IMR-90 (cell line): Measurements from ENCODE around the gene CCDC138. TPM values are rescaled to one million over a fixed set of nuclear protein-coding genes. Genes with fewer than 3 reads are reported as not detected.

Source experiments
- ATAC-seq: fragments of 200-7000 bp; cut with Tn5 transposase; 2 replicates; pipeline ENCODE4 v1.9.1; 2020; ENCODE audit warnings: low read depth, mild to moderate bottlenecking, moderate library complexity
- BruUV-seq: library from RNA; stranded (reverse); fragments of 400-500 nt; replicated peaks from 2 replicates; lab custom pipeline; 2021; lab: Mats Ljungman, UMichigan
- CTCF ChIA-PET: fragments of 300-600 bp; formaldehyde crosslinking; extraction: SDS; loops from one replicate; lab custom pipeline; 2021; ENCODE audit warnings: antibody characterized with exemption; lab: Yijun Ruan, JAX
- POLR2A ChIA-PET: fragments of 300-600 bp; sonication (Branson Sonifier 250); formaldehyde crosslinking; loops from one replicate; lab custom pipeline; 2022; ENCODE audit warnings: antibody characterized with exemption; ENCODE audit not compliant: unreplicated experiment; lab: Charles Lee
- DNase-seq: peaks from one replicate; pipeline ENCODE4 v3.0.0; 2013
- H2AFZ ChIP-seq: replicated peaks from 2 replicates; pipeline ENCODE3; 2013; ENCODE audit warnings: low read length, mild to moderate bottlenecking; ENCODE audit not compliant: poor library complexity
- H2AK5ac ChIP-seq: 2 replicates; pipeline ENCODE4 v1.6.1; 2013; ENCODE audit warnings: low read depth, low read length, inconsistent platforms
- H2AK9ac ChIP-seq: replicated peaks from 2 replicates; pipeline ENCODE3; 2013; ENCODE audit warnings: mild to moderate bottlenecking, low read depth, low read length, moderate library complexity; ENCODE audit not compliant: poor library complexity
- H2BK120ac ChIP-seq: 2 replicates; pipeline ENCODE4 v1.6.1; 2013; ENCODE audit warnings: low read depth, low read length, inconsistent platforms
- H2BK15ac ChIP-seq: 3 replicates; pipeline ENCODE4 v1.6.1; 2013; ENCODE audit warnings: low read depth, low read length, inconsistent platforms
- H2BK20ac ChIP-seq: 2 replicates; pipeline ENCODE4 v1.6.1; 2013; ENCODE audit warnings: low read depth, mild to moderate bottlenecking, inconsistent platforms, low read length, moderate library complexity
- H2BK5ac ChIP-seq: 2 replicates; pipeline ENCODE4 v1.6.1; 2013; ENCODE audit warnings: mild to moderate bottlenecking, low read depth, low read length, inconsistent platforms; ENCODE audit not compliant: poor library complexity, severe bottlenecking
- H3K14ac ChIP-seq: replicated peaks from 2 replicates; pipeline ENCODE4 v1.6.1; 2013; ENCODE audit warnings: low read depth, low read length, inconsistent platforms
- H3K18ac ChIP-seq: 2 replicates; pipeline ENCODE4 v1.6.1; 2013; ENCODE audit warnings: low read depth, low read length, control low read depth
- H3K23ac ChIP-seq: 2 replicates; pipeline ENCODE4 v1.6.1; 2013; ENCODE audit warnings: low read depth, low read length, inconsistent platforms
- H3K27ac ChIP-seq: 2 replicates; pipeline ENCODE4 v1.5.1; 2013; ENCODE audit warnings: mild to moderate bottlenecking, control low read depth, low read length; ENCODE audit not compliant: insufficient read depth
- H3K27me3 ChIP-seq: 2 replicates; pipeline ENCODE4 v1.6.1; 2013; ENCODE audit warnings: low read length; ENCODE audit not compliant: control insufficient read depth, insufficient read depth
- H3K36me3 ChIP-seq: 2 replicates; pipeline ENCODE4 v1.6.1; 2013; ENCODE audit warnings: low read length, mixed read lengths; ENCODE audit not compliant: control insufficient read depth, insufficient read depth
- H3K4ac ChIP-seq: 2 replicates; pipeline ENCODE4 v1.6.1; 2013; ENCODE audit warnings: low read depth, low read length, inconsistent platforms
- H3K4me1 ChIP-seq: 2 replicates; pipeline ENCODE4 v1.6.1; 2013; ENCODE audit warnings: low read length, mixed read lengths; ENCODE audit not compliant: control insufficient read depth, insufficient read depth
- H3K4me2 ChIP-seq: 2 replicates; pipeline ENCODE4 v1.6.1; 2013; ENCODE audit warnings: low read depth, mild to moderate bottlenecking, control low read depth, low read length, moderate library complexity
- H3K4me3 ChIP-seq: 2 replicates; pipeline ENCODE4 v1.5.1; 2013; ENCODE audit warnings: low read depth, mild to moderate bottlenecking, control low read depth, low read length, moderate library complexity; ENCODE audit not compliant: insufficient read depth
- H3K56ac ChIP-seq: 2 replicates; pipeline ENCODE4 v1.6.1; 2013; ENCODE audit warnings: low read length, inconsistent platforms; ENCODE audit not compliant: insufficient read depth; ENCODE audit errors: extremely low read depth
- H3K79me1 ChIP-seq, 2 experiments: 2 replicates each; pipeline ENCODE4 v1.6.1; 2013; ENCODE audit warnings: low read length in 2 of 2, inconsistent platforms in 1 of 2, low read depth in 1 of 2
- H3K9ac ChIP-seq: 2 replicates; pipeline ENCODE4 v1.6.1; 2013; ENCODE audit warnings: low read depth, low read length, control low read depth
- H3K9me1 ChIP-seq: 2 replicates; pipeline ENCODE4 v1.6.1; 2013; ENCODE audit warnings: low read length, inconsistent platforms; ENCODE audit not compliant: insufficient read depth
- H3K9me3 ChIP-seq: 2 replicates; pipeline ENCODE4 v1.6.1; 2013; ENCODE audit warnings: low read length; ENCODE audit not compliant: control insufficient read depth, insufficient read depth
- H4K20me1 ChIP-seq: 2 replicates; pipeline ENCODE4 v1.6.1; 2013; ENCODE audit warnings: low read length, inconsistent platforms; ENCODE audit not compliant: insufficient read depth
- H4K5ac ChIP-seq: 2 replicates; pipeline ENCODE4 v1.6.1; 2013; ENCODE audit warnings: mild to moderate bottlenecking, low read depth, low read length, control low read depth
- H4K8ac ChIP-seq, 2 experiments: 2 replicates each; pipeline ENCODE4 v1.6.1; 2013; ENCODE audit warnings: low read depth in 2 of 2, low read length in 2 of 2, control low read depth in 1 of 2, inconsistent platforms in 1 of 2
- H4K91ac ChIP-seq: 2 replicates; pipeline ENCODE4 v1.6.1; 2013; ENCODE audit warnings: low read depth, low read length, inconsistent platforms; ENCODE audit not compliant: insufficient read depth
- BHLHE40 ChIP-seq: fragments of 150-350 bp; IDR thresholded peaks from 2 replicates; pipeline ENCODE4 v1.6.1; 2016; ENCODE audit warnings: mild to moderate bottlenecking, low read depth, low read length
- CEBPB ChIP-seq: IDR thresholded peaks from 2 replicates; pipeline ENCODE4 v1.6.1; 2012; ENCODE audit warnings: low read depth, low read length, improper control_type of control experiment
- FOS ChIP-seq: fragments of 150-350 bp; IDR thresholded peaks from 2 replicates; pipeline ENCODE4 v1.6.1; 2016; ENCODE audit warnings: low read depth, low read length
- MAFK ChIP-seq: IDR thresholded peaks from 2 replicates; pipeline ENCODE4 v1.6.1; 2012; ENCODE audit warnings: low read depth, low read length, improper control_type of control experiment
- MAZ ChIP-seq: IDR thresholded peaks from 2 replicates; pipeline ENCODE4 v1.6.1; 2012; ENCODE audit warnings: low read depth, mild to moderate bottlenecking, low read length, improper control_type of control experiment, moderate library complexity, borderline replicate concordance
- MXI1 ChIP-seq: IDR thresholded peaks from 2 replicates; pipeline ENCODE4 v1.6.1; 2012; ENCODE audit warnings: low read depth, mild to moderate bottlenecking, low read length, moderate library complexity, borderline replicate concordance
- RAD21 ChIP-seq: IDR thresholded peaks from 2 replicates; pipeline ENCODE4 v1.6.1; 2012; ENCODE audit warnings: low read length, improper control_type of control experiment
- RCOR1 ChIP-seq: IDR thresholded peaks from 2 replicates; pipeline ENCODE4 v1.6.1; 2012; ENCODE audit warnings: mild to moderate bottlenecking, low read length, improper control_type of control experiment; ENCODE audit not compliant: insufficient replicate concordance
- RFX5 ChIP-seq: IDR thresholded peaks from 2 replicates; pipeline ENCODE4 v1.8.0; 2012; ENCODE audit warnings: low read depth, mild to moderate bottlenecking, low read length, moderate library complexity
- SMC3 ChIP-seq: fragments of 150-350 bp; IDR thresholded peaks from 2 replicates; pipeline ENCODE4 v1.6.1; 2016; ENCODE audit warnings: low read depth, mild to moderate bottlenecking, antibody characterized with exemption, low read length, moderate library complexity
- WGBS, 2 experiments: methylation state at CpG; one replicate each; pipeline versions ENCODE4 v1.1.5 to v1.1.7; 2013; ENCODE audit warnings: missing lambda C conversion rate in 2 of 2; ENCODE audit not compliant: insufficient read length in 1 of 2; ENCODE audit errors: extremely low coverage in 2 of 2; 5-methylcytosine and 5-hydroxymethylcytosine counted together
- dilution Hi-C: fragments of 300-500 bp; cut with HindIII; formaldehyde crosslinking; loops from one replicate; pipeline ENCODE4 v1.14.3; 2018; ENCODE audit warnings: low sequenced_read_pairs; ENCODE audit not compliant: unreplicated experiment
- in situ Hi-C: fragments of 300-500 bp; cut with MboI; formaldehyde crosslinking; loops from 3 replicates; pipeline ENCODE4 v1.14.3; 2019; ENCODE audit warnings: low sequenced_read_pairs, inconsistent platforms, mixed read lengths
- intact Hi-C: fragments of 100-400 bp; cut with micrococcal nuclease; formaldehyde crosslinking; loops from 2 replicates; pipeline ENCODE4 v1.10.0; 2022
- polyA plus RNA-seq, 3 experiments: library from polyadenylated mRNA; depleted of rRNA; stranded (reverse); fragments of >200 nt; gene quantifications; 2 replicates each; pipeline ENCODE4 v1.2.3, GENCODE V29; 2012; ENCODE audit warnings: low replicate concordance in 1 of 3
- total RNA-seq: library from RNA; depleted of rRNA; stranded (reverse); fragments of >200 nt; gene quantifications from 2 replicates; pipeline ENCODE4 v1.2.3, GENCODE V29; 2012
- TF ChIP-seq, protein P1 (sequence below): conservative IDR thresholded peaks from 2 replicates; pipeline ENCODE4 v1.5.1; 2012; ENCODE audit warnings: mild to moderate bottlenecking, low read depth, low read length, improper control_type of control experiment

CCDC138 gene
- total and polyA plus RNA-seq, 2 of the 4 experiments (the other 2 are of a cell fraction) = 1.5 to 2.9 TPM

DNA sequence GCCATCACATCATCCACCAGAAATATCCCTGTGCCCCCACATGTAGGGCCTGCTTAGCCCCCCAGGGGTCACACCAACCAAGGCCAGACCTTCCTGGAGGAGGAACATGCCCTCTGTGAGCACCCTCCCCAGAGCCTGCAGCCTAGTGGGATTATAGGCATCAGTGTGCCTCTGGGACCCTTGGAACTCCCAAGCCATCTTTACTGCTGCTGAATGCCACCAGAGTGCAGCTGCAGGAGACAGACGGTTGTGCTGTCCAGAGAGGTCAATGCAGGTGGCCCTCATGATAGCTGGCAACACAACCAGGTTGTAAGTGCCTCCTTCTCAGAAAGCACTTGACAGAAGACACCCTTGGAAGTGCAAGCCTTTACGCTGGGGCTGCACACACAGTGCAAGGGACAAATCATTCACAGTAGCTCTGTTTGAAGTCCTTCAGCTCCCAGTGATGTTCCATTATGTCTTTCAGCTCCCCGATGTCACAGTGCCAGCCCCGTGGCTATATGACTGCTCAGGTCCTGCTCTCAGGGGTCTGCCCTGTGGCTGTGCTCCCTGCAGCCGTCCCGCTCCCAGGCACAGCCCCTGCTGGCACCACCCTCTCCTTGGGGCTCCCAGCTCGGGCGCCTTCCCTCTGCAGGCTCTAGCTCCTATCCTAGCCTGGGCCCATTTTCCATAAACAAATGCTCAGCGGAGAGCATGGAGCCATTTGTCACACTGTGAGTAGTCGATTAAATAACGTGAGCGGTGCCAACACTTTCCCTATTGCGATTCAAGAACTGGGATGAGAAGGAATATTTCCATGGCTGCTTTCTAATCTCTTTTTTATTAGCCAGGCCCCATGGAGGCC is 137.4 kb downstream of the CCDC138 start (continued):
- TF ChIP-seq, protein P1, sequence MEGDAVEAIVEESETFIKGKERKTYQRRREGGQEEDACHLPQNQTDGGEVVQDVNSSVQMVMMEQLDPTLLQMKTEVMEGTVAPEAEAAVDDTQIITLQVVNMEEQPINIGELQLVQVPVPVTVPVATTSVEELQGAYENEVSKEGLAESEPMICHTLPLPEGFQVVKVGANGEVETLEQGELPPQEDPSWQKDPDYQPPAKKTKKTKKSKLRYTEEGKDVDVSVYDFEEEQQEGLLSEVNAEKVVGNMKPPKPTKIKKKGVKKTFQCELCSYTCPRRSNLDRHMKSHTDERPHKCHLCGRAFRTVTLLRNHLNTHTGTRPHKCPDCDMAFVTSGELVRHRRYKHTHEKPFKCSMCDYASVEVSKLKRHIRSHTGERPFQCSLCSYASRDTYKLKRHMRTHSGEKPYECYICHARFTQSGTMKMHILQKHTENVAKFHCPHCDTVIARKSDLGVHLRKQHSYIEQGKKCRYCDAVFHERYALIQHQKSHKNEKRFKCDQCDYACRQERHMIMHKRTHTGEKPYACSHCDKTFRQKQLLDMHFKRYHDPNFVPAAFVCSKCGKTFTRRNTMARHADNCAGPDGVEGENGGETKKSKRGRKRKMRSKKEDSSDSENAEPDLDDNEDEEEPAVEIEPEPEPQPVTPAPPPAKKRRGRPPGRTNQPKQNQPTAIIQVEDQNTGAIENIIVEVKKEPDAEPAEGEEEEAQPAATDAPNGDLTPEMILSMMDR = no peak

DNA sequence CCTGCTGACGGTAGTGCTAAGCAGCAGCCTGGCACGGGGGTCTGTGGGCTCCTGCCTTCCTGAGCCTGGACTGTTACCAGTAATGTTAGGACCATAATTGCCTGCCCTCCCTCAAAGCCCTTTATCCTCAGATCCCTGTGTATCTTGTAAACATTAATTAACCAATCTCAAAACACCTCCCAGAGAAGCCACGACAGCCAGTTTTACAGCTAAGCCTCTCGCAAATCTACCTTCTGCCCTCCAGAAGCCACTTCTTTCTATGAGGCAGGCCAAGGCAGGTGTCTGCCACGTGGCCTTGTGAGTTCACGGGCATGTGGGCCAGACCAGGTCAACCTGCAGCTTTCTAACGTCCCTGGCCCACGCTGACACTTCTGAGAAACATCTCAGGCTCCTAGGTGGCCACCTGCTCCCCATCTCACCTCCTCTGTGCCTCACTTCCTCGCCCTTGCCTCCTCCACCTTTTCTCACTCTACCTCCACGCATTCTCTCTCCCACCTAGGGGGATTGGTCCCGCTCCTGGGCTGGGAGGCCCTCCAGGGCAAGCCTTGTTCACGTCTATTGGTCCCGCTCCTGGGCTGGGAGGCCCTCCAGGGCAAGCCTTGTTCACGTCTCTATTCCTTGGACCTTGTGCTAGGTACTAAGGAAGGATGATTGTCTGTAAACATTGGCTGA is 138.1 kb downstream of the CCDC138 start:
- BruUV-seq = no TSS peak
- no peak overlapping the region for H2AK9ac ChIP-seq
- dilution Hi-C loops = no loop called here
- no peak overlapping the region for H4K8ac ChIP-seq
- no peaks in the 10 kb centered on the region for H3K36me3 ChIP-seq
- no peak overlapping the region for H2BK20ac ChIP-seq
- no peak overlapping the region for H3K56ac ChIP-seq
- no peak overlapping the region for H3K18ac ChIP-seq
- no peak overlapping the region for H4K91ac ChIP-seq
- H3K79me1 ChIP-seq = no peaks in the 10 kb centered on the region
- H2BK15ac ChIP-seq = no peak overlapping the region
- no peak overlapping the region for H2AFZ ChIP-seq
- no peak overlapping the region for H3K4me2 ChIP-seq
- intact Hi-C loops = loop anchor here (5.0 to 10.0 kb wide), 2 partner anchors 52 to 60 kb away; partner anchors contain the start of gene EDAR
- no CpG with 5 or more reads among the region's 14 CpGs for WGBS, 2 experiments
- H3K27me3 ChIP-seq = peaks cover 83% of the 10 kb centered on the region
- no peak overlapping the region for H3K9ac ChIP-seq
- H3K9me1 ChIP-seq = 0 out of 2 replicates have a peak, but pooled peaks cover 3% of the 10 kb centered on the region
- CTCF ChIA-PET = no interaction called here
- no peak overlapping the region for H2AK5ac ChIP-seq
- no peak overlapping the region for H2BK120ac ChIP-seq
- no peak overlapping the region for H3K27ac ChIP-seq
- no peaks in the 10 kb centered on the region for H3K9me3 ChIP-seq
- H3K14ac ChIP-seq = no peak overlapping the region
- no peak overlapping the region for H3K23ac ChIP-seq
- POLR2A ChIA-PET = no interaction called here
- no peak overlapping the region for H2BK5ac ChIP-seq
- no peak overlapping the region for H3K4ac ChIP-seq
- H3K4me1 ChIP-seq = no peaks in the 10 kb centered on the region
- ATAC-seq = no peak
- H4K20me1 ChIP-seq = peaks cover 6% of the 10 kb centered on the region; the same call in 1 of the 2 replicates
- H3K4me3 ChIP-seq = no peak overlapping the region
- in situ Hi-C loops = no loop called here
- H4K5ac ChIP-seq = no peak overlapping the region
- DNase-seq = no peak
- TF ChIP-seq RFX5 (no peak), RCOR1 (no peak), MAFK (no peak), RAD21 (no peak), CEBPB (no peak), SMC3 (no peak), BHLHE40 (no peak), MAZ (no peak), MXI1 (no peak), FOS (no peak)
- TF ChIP-seq, protein P1 = no peak
